ENCODE results near the gene SLAIN1.

GRCh38 chr13:77691871-77692270 is 5.6 kb upstream of the SLAIN1 start:
- TF ChIP-seq CTCF (IDR thresholded peaks at IDR 0.05; ENCODE audit: insufficient read depth, low read depth, low read length) (no peak), EZH2 (IDR thresholded peaks at IDR 0.05; ENCODE audit: insufficient read depth, low read length) (no peak)
